Measurements from ENCODE around the gene BLVRA. TPM values are rescaled to one million over a fixed set of nuclear protein-coding genes. Genes with fewer than 3 reads are reported as not detected.
"Not testable (repeated sequence)": the region's sequence is repeated elsewhere in the genome, so short reads cannot be mapped to it uniquely, and the experiment has no call there.

The BLVRA gene
- total RNA-seq, 2 donors from 2014 or later, result 29.6 to 54.8 TPM

DNA sequence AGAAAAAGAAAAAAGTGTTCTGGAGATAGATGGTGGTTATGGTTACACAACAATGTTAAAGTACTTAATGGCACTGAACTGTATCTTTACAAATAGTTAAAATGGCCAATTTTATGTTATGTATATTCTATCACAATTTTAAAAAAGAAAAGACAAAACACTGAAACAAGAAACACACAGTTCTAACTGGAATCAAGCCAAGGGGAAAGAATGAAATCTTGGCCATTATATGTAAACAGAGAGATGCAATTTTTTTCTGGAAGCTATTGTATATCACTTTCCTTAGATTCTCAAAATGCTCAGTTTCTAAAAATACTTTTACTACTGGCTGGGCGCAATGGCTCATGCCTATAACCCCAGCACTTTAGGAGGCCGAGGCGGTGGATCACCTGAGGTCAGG is 33.2 kb upstream of the BLVRA start:
- TF ChIP-seq, protein P1, sequence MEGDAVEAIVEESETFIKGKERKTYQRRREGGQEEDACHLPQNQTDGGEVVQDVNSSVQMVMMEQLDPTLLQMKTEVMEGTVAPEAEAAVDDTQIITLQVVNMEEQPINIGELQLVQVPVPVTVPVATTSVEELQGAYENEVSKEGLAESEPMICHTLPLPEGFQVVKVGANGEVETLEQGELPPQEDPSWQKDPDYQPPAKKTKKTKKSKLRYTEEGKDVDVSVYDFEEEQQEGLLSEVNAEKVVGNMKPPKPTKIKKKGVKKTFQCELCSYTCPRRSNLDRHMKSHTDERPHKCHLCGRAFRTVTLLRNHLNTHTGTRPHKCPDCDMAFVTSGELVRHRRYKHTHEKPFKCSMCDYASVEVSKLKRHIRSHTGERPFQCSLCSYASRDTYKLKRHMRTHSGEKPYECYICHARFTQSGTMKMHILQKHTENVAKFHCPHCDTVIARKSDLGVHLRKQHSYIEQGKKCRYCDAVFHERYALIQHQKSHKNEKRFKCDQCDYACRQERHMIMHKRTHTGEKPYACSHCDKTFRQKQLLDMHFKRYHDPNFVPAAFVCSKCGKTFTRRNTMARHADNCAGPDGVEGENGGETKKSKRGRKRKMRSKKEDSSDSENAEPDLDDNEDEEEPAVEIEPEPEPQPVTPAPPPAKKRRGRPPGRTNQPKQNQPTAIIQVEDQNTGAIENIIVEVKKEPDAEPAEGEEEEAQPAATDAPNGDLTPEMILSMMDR (IDR thresholded peaks at IDR 0.05), result no peak
- Histone ChIP-seq H3K36me3 (no peaks in the 10 kb centered on the region), H3K9me3 (no peaks in the 10 kb centered on the region), H3K27ac (no peak overlapping the region), H3K4me1 (peaks cover 0 to 8% of the 10 kb centered on the region in 2 donors), H3K4me3 (no peak overlapping the region), H3K27me3 (no peaks in the 10 kb centered on the region)
- DNase-seq (ENCODE audit: low spot score), result no peak

GRCh38 chr7:43726466-43726865 is 32.0 kb upstream of the BLVRA start:
- Histone ChIP-seq H3K36me3 (no peaks in the 10 kb centered on the region), H3K27me3 (no peaks in the 10 kb centered on the region), H3K4me3 (no peak overlapping the region), H3K27ac (no peak overlapping the region), H3K4me1 (peaks cover 0 to 8% of the 10 kb centered on the region in 2 donors), H3K9me3 (no peaks in the 10 kb centered on the region)
- no peak for DNase-seq (ENCODE audit: low spot score)
- TF ChIP-seq, protein P1 (IDR thresholded peaks at IDR 0.05), result no peak

DNA sequence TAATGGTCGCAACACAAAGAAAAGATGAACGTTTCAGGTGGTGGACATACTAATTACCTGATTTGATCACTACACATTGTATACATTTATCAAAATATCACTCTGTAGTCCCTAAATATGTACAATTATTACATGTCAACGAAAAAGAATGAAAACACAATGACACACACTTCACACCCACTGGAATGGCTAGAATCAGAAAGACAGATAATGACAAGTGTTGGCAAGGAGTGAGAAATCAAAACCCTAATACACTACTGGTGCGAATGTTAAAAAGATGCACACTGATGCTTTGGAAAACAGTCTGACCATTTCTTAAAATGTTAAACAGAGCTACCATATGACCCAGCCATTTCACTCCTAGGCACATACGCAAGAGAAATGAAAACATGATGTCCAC is 31.5 kb upstream of the BLVRA start:
- no peak for DNase-seq (ENCODE audit: low spot score)
- no peak overlapping the region for H3K4me3 ChIP-seq
- TF ChIP-seq, protein P1 (IDR thresholded peaks at IDR 0.05), result no peak
- H3K27ac ChIP-seq, result no peak overlapping the region
- no peaks in the 10 kb centered on the region for H3K9me3 ChIP-seq
- no peaks in the 10 kb centered on the region for H3K27me3 ChIP-seq
- no peaks in the 10 kb centered on the region for H3K36me3 ChIP-seq
- H3K4me1 ChIP-seq, result peaks cover 0 to 8% of the 10 kb centered on the region in 2 donors

DNA sequence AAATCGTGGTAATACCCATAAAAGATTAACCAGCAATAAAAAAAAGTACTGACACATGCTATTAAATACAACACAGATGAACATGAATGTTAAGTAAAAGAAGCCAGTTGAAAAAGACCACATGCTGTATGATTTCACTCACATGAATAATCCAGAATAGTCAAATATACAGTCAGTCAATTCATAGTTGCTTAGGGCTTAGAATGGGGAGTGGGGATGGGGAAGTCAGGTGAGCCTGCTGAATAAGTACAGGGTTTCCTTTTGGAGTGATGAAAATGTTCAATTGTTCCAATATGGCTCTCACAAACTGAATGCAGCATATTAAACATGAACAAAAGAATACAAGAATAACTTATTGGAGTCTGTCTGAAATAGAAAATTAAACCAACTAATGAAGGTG is 31.0 kb upstream of the BLVRA start:
- TF ChIP-seq, protein P1 (IDR thresholded peaks at IDR 0.05), result no peak
- Histone ChIP-seq H3K4me3 (no peak overlapping the region), H3K9me3 (no peaks in the 10 kb centered on the region), H3K27ac (no peak overlapping the region), H3K27me3 (no peaks in the 10 kb centered on the region), H3K36me3 (no peaks in the 10 kb centered on the region), H3K4me1 (peaks cover 0 to 8% of the 10 kb centered on the region in 2 donors)
- DNase-seq (ENCODE audit: low spot score), result no peak

DNA sequence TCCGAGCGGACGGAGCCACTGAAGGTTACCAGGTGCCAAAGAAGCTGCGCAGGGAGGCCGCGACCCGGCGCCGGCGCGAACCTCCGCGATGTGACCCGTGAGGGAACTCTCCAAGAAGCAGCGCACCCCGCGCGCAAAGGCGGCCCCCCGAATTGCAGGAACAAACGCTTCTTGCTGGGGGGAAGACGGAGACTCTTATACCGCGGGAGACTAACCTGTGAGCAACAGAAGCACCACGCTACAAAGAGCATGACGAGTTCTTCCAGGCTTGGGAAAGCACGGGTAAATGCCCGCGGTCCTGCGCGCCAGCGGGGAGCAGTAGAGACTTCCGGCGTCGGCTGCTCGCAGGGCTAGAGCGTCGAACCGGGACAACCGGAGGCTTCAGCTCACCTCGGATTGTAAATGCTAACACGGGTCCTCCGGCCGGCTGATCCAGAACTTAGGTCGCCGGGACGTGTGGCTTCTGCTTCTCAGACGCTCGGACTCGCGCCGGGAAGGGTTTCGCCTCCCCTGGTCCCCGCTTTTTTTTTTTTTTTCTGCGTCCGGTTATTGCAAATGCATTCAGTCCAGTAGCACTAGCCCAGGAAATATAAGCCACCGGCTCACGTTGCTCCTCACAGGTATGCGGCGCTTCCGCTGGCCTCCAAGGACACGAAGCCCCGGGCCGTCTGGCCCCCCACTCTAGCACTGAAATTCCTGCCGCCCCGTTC is 29.1 kb upstream of the BLVRA start, which contains the start of gene COA1:
Gene COA1, minus strand, starts transcription at position 310 of the 710 bp plus-strand sequence. CDS start 80,909 bp downstream, outside the sequence.
- TF ChIP-seq, protein P1 (IDR thresholded peaks at IDR 0.05), result peak in 1 of 2 donors; percentile 21
- peak within 1 kb of the TSS; percentile 86 to 90 for H3K27ac ChIP-seq
- peaks cover 0 to 8% of the 10 kb centered on the region in 2 donors for H3K4me1 ChIP-seq
- H3K9me3 ChIP-seq, result no peaks in the 10 kb centered on the region
- H3K27me3 ChIP-seq, result no peaks in the 10 kb centered on the region
- H3K4me3 ChIP-seq, result peak within 1 kb of the TSS; percentile 85 to 87
- H3K36me3 ChIP-seq, result no peaks in the 10 kb centered on the region
- DNase-seq (ENCODE audit: low spot score), result peak; percentile 87

GRCh38 chr7:43729924-43730248 is 28.6 kb upstream of the BLVRA start:
- no peaks in the 10 kb centered on the region for H3K36me3 ChIP-seq
- H3K4me1 ChIP-seq, result peaks cover 0 to 8% of the 10 kb centered on the region in 2 donors
- H3K27ac ChIP-seq, result peak overlapping the region; percentile 86 to 90
- TF ChIP-seq, protein P1 (IDR thresholded peaks at IDR 0.05), result no peak
- H3K27me3 ChIP-seq, result no peaks in the 10 kb centered on the region
- peak overlapping the region; percentile 85 to 87 for H3K4me3 ChIP-seq
- H3K9me3 ChIP-seq, result no peaks in the 10 kb centered on the region
- no peak for DNase-seq (ENCODE audit: low spot score)

- not testable (repeated sequence) for H3K27me3 ChIP-seq; H3K27ac ChIP-seq; H3K4me1 ChIP-seq; DNase-seq (ENCODE audit: low spot score); H3K4me3 ChIP-seq; H3K9me3 ChIP-seq; H3K36me3 ChIP-seq
Observed at GRCh38 chr7:43731494-43731893, 27.0 kb upstream of the BLVRA start.

- H3K4me3 ChIP-seq; H3K36me3 ChIP-seq; DNase-seq (ENCODE audit: low spot score); H3K27ac ChIP-seq; H3K4me1 ChIP-seq; H3K9me3 ChIP-seq; H3K27me3 ChIP-seq: not testable (repeated sequence)
Observed at GRCh38 chr7:43734575-43735332, 23.7 kb upstream of the BLVRA start.
